ENCODE data around the gene SCN5A.

The SCN5A gene

DNA sequence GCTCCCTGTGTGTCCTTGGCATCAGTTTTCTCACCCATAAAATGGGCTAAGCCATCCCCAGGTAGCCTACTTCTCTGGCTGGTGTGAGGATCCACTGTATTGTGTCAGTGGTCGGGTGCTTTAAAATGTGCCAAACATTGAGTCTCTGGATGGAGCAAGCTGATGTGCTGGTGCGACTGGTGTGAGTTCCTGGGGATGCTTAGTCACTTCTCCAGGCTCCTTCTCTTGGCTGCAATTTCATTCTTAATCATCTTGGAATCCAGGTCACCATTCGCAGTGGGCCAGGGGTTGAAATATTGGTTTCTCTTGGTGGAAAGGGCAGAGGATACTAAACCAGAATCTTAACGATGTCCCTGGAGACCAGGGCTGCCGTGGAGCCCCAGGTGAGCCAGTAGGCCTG lies 29.3 kb downstream of the SCN5A start:
- no peak for DNase-seq

GRCh38 chr3:38618343-38618742 lies 31.1 kb downstream of the SCN5A start:
- no peak for DNase-seq

DNA sequence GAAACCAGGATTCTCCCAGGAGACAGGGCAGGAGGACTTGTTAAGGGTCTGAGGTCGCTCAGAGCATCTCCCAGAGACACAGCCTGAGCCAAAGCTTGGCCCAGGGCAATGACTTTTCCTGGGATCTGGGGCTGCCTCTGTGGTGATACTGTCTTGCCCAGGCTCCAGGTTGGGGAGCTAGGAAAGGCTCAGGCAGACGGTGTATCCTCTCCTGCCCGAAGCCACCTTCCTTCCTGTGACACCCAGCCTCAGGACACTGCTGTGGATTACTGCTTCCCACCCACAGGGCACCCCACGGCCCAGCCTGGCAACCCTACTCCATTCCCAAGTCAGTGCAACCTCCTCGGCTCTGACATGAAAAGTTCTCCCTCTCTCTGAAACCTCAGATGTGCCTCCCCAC lies 31.9 kb downstream of the SCN5A start:
- DNase-seq: no peak

- DNase-seq: no peak
Measured at GRCh38 chr3:38617137-38617536, 32.4 kb downstream of the SCN5A start.

DNA sequence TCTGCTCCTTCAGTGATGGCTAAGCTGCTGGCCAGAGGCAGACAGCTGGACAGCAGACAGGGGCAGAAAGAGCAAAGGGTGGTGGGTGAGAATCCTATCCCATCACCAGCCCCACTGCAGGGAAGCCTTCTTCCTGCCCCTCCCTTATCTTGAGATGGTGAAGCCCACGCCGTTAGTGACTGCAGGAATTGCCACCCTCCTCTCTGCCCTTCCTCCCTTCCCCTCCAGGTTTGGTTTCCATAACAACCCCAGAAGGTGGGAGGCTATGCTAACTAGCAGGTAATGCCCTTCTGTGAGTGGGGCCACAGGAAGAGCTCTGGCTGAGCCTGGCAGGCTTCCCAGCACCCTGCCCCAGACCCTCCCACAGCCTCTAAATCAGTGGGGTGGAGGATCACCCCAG lies 32.8 kb downstream of the SCN5A start:
- no peak for DNase-seq

- no peak for DNase-seq
Measured at GRCh38 chr3:38616111-38616510, 33.4 kb downstream of the SCN5A start.

DNA sequence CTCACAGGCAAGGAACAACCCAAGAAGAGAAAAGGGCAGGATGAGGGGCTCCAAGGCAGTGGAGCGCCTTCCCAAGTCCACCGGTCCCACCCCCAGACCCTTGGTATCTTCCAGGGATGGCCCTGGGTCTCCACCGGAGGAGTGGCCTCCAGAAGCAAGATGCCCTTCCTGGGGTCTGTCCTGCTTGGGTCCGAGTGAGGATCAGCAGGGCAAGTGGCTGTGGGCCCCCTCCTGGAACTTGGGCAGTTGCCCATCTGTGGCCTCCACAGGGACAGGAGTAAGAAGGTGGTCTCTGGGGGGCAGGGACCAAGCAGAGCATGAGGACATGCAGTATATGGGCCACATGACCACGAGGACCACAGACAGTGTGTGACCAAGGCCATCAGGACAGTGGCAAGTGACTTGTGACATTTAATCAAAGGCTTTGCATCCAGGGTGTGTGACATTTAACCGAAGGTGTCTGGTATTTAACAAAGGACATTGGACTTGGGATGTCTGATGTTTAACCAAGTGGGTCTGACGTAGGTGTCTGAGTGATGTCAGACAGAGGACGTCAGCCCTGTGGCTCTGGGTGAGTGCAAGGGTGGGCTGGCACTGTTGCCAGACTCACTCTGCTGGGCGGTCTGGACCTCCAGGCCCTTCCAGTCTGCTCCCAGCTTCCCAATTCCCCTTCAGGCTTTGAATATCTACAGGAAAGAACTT lies 34.7 kb downstream of the SCN5A start:
- no peak for DNase-seq

GRCh38 chr3:38614091-38614490 lies 35.4 kb downstream of the SCN5A start:
- DNase-seq: no peak

- no peak for DNase-seq
Measured at GRCh38 chr3:38613426-38613825, 36.1 kb downstream of the SCN5A start.

GRCh38 chr3:38611866-38612265 lies 37.6 kb downstream of the SCN5A start:
- no peak for DNase-seq

DNA sequence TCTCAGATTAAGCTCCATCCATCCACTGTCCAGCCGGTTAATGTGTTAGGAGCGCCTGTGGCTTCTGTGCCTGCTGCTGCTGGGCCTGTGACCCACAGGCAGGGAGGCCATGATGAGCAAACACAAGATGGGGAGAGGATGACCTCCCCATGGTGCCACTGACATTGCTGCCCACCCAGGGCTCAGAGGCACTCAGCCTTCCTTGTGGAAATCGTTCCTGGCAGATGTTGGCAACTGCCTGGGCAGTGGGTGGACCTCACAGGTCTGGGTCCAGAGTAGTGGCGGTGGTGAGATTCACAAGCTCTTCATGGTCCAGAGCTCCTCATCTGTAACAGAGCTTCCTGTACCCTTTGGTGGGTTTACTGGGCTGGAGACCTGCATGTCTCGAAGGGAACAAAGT lies 38.6 kb downstream of the SCN5A start:
- no peak for DNase-seq

DNA sequence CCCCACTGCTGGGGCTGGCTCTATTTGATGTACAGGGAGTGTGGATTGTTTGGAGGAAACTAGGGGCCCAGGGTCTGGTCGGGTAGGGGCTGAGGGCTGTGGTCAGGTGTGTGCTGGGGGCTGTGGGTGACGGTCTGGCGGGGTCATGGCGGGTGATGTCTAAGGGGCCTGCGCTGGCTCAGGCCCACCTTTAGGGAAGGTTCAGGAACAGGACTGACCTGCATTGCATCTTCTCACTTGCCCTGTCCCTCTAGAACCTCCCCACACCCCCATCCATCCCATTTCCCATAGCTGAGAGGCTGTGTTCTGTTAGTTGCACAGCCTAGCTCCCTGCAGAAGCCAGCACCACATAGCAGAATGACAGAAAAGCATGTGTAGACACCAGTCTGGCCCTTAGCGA lies 39.1 kb downstream of the SCN5A start:
- no peak for DNase-seq

DNA sequence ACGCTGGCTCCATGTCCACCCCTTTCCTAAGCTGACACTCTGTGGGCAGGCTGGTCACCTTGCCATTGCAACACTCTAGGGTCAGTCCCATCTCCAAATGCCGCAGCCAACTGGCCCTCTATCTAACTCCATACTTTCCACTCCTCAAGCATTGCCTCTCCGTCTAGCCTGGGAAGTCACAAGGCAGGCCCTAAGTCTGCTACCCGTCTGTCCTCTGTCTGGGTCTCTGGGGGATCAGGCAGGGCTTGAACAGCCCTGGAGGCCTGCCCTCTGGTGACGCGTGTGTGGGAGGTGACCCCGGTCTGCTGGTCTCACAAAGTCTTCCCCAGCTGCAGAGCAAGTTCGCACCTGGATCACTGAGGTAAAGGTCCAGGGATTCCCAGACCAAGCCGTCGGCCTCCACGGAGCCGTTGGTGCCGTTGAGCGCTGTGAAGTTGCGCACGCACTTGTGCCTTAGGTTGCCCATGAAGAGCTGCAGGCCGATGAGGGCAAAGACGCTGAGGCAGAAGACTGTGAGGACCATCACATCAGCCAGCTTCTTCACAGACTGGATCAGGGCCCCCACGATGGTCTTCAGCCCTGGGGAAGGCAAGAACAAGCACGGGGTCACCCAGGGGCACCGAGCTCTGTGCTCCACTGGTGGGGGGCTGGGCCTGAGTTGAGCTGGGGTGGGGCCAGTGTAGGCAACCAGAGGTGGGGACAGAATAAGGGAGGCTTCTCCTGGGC lies 39.9 kb downstream of the SCN5A start:
- no peak for DNase-seq

DNA sequence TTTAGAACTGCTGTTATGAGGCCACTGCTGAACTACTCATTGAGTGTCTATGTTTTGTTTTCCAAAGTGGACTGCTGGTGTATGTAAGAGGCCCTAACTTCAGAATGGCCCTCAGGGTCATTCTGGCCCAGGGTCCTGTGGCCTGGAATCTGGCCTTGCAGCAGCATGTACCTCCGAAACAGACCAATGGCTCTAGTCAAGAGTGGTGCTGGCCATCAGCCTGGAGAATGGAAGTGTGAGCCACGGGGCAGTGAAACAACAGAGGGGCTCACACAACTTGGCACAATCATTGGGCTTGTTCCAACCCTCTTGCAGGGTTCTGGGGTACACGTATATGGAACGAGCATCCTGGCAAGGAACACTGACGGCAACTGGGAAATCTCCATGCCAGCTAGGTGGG lies 40.5 kb downstream of the SCN5A start:
- no peak for DNase-seq

GRCh38 chr3:38608086-38608775 lies 41.3 kb downstream of the SCN5A start:
- DNase-seq: no peak

- no peak for DNase-seq
Measured at GRCh38 chr3:38606561-38606960, 42.9 kb downstream of the SCN5A start.

DNA sequence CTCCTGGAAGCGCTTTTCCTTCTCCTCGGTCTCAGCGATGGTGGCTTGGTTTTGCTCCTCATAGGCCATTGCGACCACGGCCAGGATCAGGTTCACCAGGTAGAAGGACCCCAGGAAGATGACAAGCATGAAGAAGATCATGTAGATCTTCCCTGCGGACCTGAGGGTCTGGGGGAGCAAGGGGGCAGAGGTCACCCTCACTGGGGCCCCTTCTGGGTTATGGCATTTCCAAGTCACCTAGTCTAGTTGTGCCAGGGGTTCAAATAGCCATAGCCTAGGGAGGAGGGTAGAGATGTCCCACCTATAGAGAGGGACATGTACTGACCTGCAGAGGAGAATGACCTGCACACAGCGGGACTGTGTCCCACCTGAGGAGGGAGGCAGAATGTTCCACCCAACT lies 43.5 kb downstream of the SCN5A start:
- no peak for DNase-seq

DNA sequence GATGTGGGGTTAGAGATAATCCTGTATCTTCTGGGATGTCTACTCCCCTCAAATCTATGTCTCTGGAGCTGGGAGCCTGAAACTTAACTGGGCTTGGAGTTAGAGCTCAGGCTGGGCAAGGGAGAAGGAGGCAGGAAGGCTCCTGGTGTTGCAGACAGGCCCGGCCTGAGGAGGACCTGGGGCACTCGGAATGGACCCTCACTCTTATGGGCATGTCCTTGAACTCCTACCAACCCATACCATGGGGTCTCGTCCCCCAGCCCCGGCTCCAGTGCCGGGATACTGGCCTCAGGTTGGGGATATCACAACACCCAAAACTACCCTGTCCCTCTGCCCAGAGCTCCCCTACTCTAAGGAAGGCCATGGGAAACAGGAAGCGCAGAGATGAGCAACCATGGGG lies 45.2 kb downstream of the SCN5A start:
- DNase-seq: no peak

DNA sequence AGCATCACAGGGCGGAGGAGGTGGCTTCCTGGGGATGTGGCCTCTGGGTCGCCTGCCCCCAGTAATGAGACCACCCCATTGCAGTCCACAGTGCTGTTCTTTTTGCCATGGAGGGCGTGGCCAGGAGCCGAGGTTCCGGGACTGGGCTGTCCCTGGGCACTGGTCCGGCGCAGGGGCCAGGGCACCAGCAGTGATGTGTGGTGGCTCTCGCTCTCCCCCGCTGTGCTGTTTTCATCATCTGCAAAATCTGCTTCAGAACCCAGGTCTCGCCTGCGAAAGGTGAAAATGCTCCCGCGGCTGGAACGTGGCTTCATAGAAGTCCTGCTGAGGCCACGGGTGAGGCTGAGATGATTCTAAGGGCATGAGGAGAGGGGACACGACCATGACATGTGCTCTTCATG lies 45.8 kb downstream of the SCN5A start:
- no peak for DNase-seq

GRCh38 chr3:38602576-38603250 lies 46.8 kb downstream of the SCN5A start:
- no peak for DNase-seq

GRCh38 chr3:38601956-38602550 lies 47.4 kb downstream of the SCN5A start:
- DNase-seq: no peak

GRCh38 chr3:38600551-38600950 lies 48.9 kb downstream of the SCN5A start:
- DNase-seq: no peak

DNA sequence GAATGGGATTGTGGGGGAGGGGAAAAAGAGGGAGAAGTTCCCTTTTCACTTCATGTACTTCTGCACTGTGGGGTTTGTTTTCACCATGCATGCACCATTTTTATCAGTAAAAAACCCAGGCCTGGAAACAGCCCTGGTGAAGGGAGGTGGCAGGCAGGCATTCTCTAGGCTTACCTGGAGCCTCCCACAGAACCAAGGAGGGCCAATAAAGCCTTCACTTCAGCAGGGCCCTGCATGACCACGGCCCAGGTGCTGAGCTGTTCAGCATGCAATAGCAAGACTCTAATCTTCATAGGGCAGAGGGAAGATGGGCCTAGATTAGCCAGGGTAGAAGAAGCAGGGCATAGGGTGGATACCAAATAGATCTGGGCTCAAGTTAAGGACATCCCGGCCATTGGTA lies 49.6 kb downstream of the SCN5A start:
- DNase-seq: no peak
